Posterior vena cava (tissue), 2 donors: ENCODE results near the gene TCFL5. TPM values are rescaled to one million over a fixed set of nuclear protein-coding genes. Genes with fewer than 3 reads are reported as not detected.
A peak's percentile ranks its signal among the peaks of the same experiment; 100 is the strongest.

Experiments
- DNase-seq: peaks from one replicate; pipeline ENCODE4 v3.0.0-alpha.2; 2020; ENCODE audit warnings: low spot score
- intact Hi-C, 2 donors: fragments of 100-400 bp; cut with DNase I; formaldehyde crosslinking; loops; one replicate each; pipeline versions ENCODE4 v1.14.1 to v1.14.2; 2022 to 2023
- total RNA-seq, 2 donors: library from RNA; stranded (reverse); fragmentation: NEBNext Ultra II Directional; extraction: Animal tissue kit (Norgen Biotek cat#: 25700); gene quantifications; one replicate each; pipeline ENCODE4 v1.2.1, GENCODE V29; 2021
- donor health status: DM: yes; HTN: yes; CAD: no.
- donor health status: DM: yes; HTN: yes; CAD: no.

TCFL5 gene
- total RNA-seq, 2 donors from 2014 or later, result 9.6 to 10.9 TPM

- intact Hi-C loops, result loop anchor here in 1 of 2 donors (10.0 kb wide), 1 partner anchor 392 kb away; the partner anchor contains the start of gene CABLES2
- no peak for DNase-seq
Observed at GRCh38 chr20:62796699-62797491, 64.7 kb downstream of the TCFL5 start.

- DNase-seq, result no peak
- intact Hi-C loops, result loop anchor here in 1 of 2 donors (10.0 kb wide), 1 partner anchor 390 kb away; the partner anchor contains the start of gene CABLES2
Observed at GRCh38 chr20:62795023-62795761, 66.4 kb downstream of the TCFL5 start.

DNA sequence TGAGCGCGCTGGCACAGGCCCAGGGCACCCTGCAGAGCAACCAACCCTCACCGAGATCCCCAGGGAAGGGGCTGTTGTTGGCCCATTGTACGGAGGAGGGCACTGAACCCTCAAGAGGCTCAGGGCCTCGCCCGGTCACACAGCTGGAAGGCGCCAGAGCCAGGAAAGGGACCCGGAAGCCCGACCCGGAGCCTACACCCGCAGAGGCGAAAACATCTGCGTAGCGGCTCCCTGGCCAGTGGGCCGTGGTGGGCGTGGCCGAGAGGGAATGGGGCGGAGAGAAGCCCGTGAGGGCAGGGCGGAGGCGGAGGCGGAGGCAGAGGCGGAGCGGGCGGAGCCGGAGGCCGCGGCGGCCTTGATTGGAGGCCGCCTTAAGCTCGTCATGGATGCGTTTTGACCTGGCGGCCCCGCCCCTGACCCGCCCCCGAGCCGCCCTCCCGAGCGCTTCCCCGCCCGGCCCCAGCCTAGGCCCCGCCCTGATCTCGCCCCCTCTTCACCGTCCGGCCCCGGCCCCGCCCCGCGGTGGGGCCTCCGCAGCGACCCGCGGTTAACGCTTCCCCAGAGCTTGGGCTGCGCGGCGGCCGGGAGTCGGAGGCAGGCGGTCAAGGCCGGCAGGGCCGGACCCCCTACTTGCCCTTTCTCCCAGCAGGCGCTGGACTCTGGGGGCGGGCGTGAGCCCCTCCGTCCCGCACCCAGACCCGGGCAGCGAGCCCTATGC lies 67.5 kb downstream of the TCFL5 start:
- intact Hi-C loops, result loop anchor here (5.0 to 10.0 kb wide), 3 partner anchors 127 to 389 kb away; partner anchors contain the start of gene CABLES2 (in 1 of the 2)

GRCh38 chr20:62793757-62794006 lies 67.9 kb downstream of the TCFL5 start:
- intact Hi-C loops, result loop anchor here (5.0 to 10.0 kb wide), 3 partner anchors 126 to 389 kb away; partner anchors contain the start of gene CABLES2 (in 1 of the 2)
- DNase-seq, result no peak

More for the DNA sequence above, 67.5 kb downstream of the TCFL5 start:
- peak; percentile 99 for DNase-seq

GRCh38 chr20:62792940-62793756 lies 68.5 kb downstream of the TCFL5 start:
- DNase-seq, result no peak
- intact Hi-C loops, result loop anchor here (5.0 to 10.0 kb wide), 3 partner anchors 126 to 388 kb away; partner anchors contain the start of gene CABLES2 (in 1 of the 2)

GRCh38 chr20:62792182-62792939 lies 69.3 kb downstream of the TCFL5 start:
- intact Hi-C loops, result loop anchor here (5.0 to 10.0 kb wide), 3 partner anchors 125 to 388 kb away; partner anchors contain the start of gene CABLES2 (in 1 of the 2)
- DNase-seq, result no peak

GRCh38 chr20:62791301-62792181 lies 70.1 kb downstream of the TCFL5 start:
- DNase-seq, result peak; percentile 92

More at GRCh38 chr20:62791301-62792181, 70.1 kb downstream of the TCFL5 start:
- intact Hi-C loops, result loop anchor here (5.0 to 10.0 kb wide), 3 partner anchors 124 to 387 kb away; partner anchors contain the start of gene CABLES2 (in 1 of the 2)

Other genes starting within 250 kb of the TCFL5 start
- gene SLCO4A1, start 219.3 kb downstream of the TCFL5 start, total RNA-seq, result 10 to 100 TPM; 14.7 to 15.2 TPM
- under 1 TPM in 1 of 2 donors, not detected in 1; 0.14 TPM for gene NTSR1, start 153.0 kb downstream of the TCFL5 start, total RNA-seq
- 1 to 10 TPM; 5.0 to 8.0 TPM for gene MRGBP, start 65.3 kb downstream of the TCFL5 start, total RNA-seq
- gene OGFR, start 57.0 kb downstream of the TCFL5 start, total RNA-seq, result 10 to 100 TPM; 27.7 to 29.4 TPM
- 1 to 10 TPM; 1.0 to 1.9 TPM for gene COL9A3, start 44.8 kb downstream of the TCFL5 start, total RNA-seq
- 10 to 100 TPM; 38.5 to 44.1 TPM for gene DIDO1, start 64.7 kb upstream of the TCFL5 start, total RNA-seq
- 10 to 100 TPM; 14.9 to 20.0 TPM for gene GID8, start 76.3 kb upstream of the TCFL5 start, total RNA-seq
- 10 to 100 TPM in 1 of 2 donors, 1 to 10 TPM in 1; 9.9 to 16.3 TPM for gene SLC17A9, start 90.9 kb upstream of the TCFL5 start, total RNA-seq
- not detected for gene BHLHE23, start 145.1 kb upstream of the TCFL5 start, total RNA-seq